ENCODE results near the gene C17orf67. TPM values are rescaled to one million over a fixed set of nuclear protein-coding genes. Genes with fewer than 3 reads are reported as not detected.

Gene C17orf67
- total RNA-seq, 1 donor from 2014 or later = 1.4 TPM

DNA sequence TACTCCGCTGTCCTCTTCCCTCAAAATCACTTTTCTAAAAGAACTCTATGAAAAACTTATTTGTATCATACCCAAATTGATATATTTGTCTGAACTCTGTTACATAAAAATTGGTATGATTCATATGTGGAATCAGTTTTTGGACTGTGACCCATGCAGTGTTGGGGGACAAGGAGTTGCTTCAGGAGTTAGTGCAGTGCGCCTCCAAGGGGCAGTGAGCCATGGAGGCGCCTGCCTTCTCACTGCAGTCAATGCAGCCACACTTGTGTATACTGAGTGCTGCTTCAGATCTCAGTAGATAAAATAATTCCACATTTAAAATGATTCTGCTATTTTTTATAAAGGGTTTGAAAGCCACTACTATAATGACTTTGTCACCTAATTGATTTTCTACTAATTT is 32.8 kb upstream of the C17orf67 start:
- Mint-ChIP-seq H3K36me3 (peaks cover 4% of the 10 kb centered on the region), H3K4me1 (peaks cover 4% of the 10 kb centered on the region)
- H4K20me1 ChIP-seq (ENCODE audit: low read depth) = no peaks in the 10 kb centered on the region

GRCh38 chr17:56866076-56866475 is 32.4 kb upstream of the C17orf67 start:
- Histone ChIP-seq H3F3A (ENCODE audit: low read depth) (no peaks in the 10 kb centered on the region), H3K4me2 (no peak overlapping the region), H3K79me2 (ENCODE audit: low read depth) (no peaks in the 10 kb centered on the region), H2AFZ (replicated peaks) (no peak overlapping the region), H4K20me1 (ENCODE audit: low read depth) (no peaks in the 10 kb centered on the region), H3K9me3 (ENCODE audit: low read depth) (no peaks in the 10 kb centered on the region), H3K4me1 (no peaks in the 10 kb centered on the region), H3K9ac (no peak overlapping the region), H3K36me3 (no peaks in the 10 kb centered on the region), H3K27me3 (no peaks in the 10 kb centered on the region), H3K4me3 (no peak overlapping the region), H3K27ac (no peak overlapping the region)
- Mint-ChIP-seq H3K36me3 (peaks cover 4% of the 10 kb centered on the region), H3K4me3 (no peak overlapping the region), H3K9me3 (no peaks in the 10 kb centered on the region), H3K27ac (no peak overlapping the region), H3K27me3 (ENCODE audit: insufficient read depth, low read depth) (no peaks in the 10 kb centered on the region), H3K4me1 (peaks cover 4% of the 10 kb centered on the region)
- TF ChIP-seq EZH2 (IDR thresholded peaks at IDR 0.05) (no peak), EZH2phosphoT487 (IDR thresholded peaks at IDR 0.05) (no peak)
- TF ChIP-seq, protein P1, sequence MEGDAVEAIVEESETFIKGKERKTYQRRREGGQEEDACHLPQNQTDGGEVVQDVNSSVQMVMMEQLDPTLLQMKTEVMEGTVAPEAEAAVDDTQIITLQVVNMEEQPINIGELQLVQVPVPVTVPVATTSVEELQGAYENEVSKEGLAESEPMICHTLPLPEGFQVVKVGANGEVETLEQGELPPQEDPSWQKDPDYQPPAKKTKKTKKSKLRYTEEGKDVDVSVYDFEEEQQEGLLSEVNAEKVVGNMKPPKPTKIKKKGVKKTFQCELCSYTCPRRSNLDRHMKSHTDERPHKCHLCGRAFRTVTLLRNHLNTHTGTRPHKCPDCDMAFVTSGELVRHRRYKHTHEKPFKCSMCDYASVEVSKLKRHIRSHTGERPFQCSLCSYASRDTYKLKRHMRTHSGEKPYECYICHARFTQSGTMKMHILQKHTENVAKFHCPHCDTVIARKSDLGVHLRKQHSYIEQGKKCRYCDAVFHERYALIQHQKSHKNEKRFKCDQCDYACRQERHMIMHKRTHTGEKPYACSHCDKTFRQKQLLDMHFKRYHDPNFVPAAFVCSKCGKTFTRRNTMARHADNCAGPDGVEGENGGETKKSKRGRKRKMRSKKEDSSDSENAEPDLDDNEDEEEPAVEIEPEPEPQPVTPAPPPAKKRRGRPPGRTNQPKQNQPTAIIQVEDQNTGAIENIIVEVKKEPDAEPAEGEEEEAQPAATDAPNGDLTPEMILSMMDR (IDR thresholded peaks at IDR 0.05) = no peak
- DNase-seq (ENCODE audit: low spot score) = no peak

More for the DNA sequence above, 32.8 kb upstream of the C17orf67 start:
- no peak overlapping the region for H3K4me3 Mint-ChIP-seq
- no peak overlapping the region for H3K4me2 ChIP-seq
- no peaks in the 10 kb centered on the region for H3K9me3 Mint-ChIP-seq
- no peaks in the 10 kb centered on the region for H3K9me3 ChIP-seq (ENCODE audit: low read depth)
- H3K9ac ChIP-seq = no peak overlapping the region
- H3K27ac Mint-ChIP-seq = no peak overlapping the region
- H2AFZ ChIP-seq (replicated peaks) = no peak overlapping the region
- H3K27ac ChIP-seq = no peak overlapping the region
- DNase-seq (ENCODE audit: low spot score) = peak; percentile 28
- H3K79me2 ChIP-seq (ENCODE audit: low read depth) = no peaks in the 10 kb centered on the region
- TF ChIP-seq EZH2 (IDR thresholded peaks at IDR 0.05) = no peak
- TF ChIP-seq, protein P1 (IDR thresholded peaks at IDR 0.05) = peak; percentile 38
- H3K4me3 ChIP-seq = no peak overlapping the region
- H3K36me3 ChIP-seq = no peaks in the 10 kb centered on the region
- H3K4me1 ChIP-seq = no peaks in the 10 kb centered on the region
- no peaks in the 10 kb centered on the region for H3K27me3 Mint-ChIP-seq (ENCODE audit: insufficient read depth, low read depth)
- no peaks in the 10 kb centered on the region for H3F3A ChIP-seq (ENCODE audit: low read depth)
- no peaks in the 10 kb centered on the region for H3K27me3 ChIP-seq

DNA sequence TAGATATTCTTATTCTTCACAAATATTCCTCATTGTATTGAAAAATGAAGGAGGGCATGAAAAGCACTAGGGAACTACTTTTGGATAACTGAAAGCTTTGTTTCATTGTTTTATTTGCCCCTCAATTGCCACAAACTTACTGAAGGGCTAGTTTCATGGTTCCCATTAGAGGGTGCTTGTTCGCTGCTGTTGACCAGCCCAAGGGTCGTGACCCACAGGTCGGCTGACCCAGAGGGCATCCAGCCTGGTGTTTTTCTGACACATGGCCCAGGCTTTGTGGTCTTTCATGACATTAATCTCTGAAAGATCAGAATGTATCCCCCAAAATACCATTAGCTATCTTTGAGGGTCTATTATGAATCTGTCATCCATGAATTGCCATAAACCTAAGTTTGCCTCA is 30.3 kb upstream of the C17orf67 start:
- Histone ChIP-seq H3K27ac (no peak overlapping the region), H3K9ac (no peak overlapping the region), H3K79me2 (ENCODE audit: low read depth) (no peaks in the 10 kb centered on the region), H3K36me3 (no peaks in the 10 kb centered on the region), H3K4me2 (no peak overlapping the region), H3K4me3 (no peak overlapping the region), H3F3A (ENCODE audit: low read depth) (no peaks in the 10 kb centered on the region), H3K9me3 (ENCODE audit: low read depth) (no peaks in the 10 kb centered on the region), H3K27me3 (no peaks in the 10 kb centered on the region), H4K20me1 (ENCODE audit: low read depth) (no peaks in the 10 kb centered on the region), H2AFZ (replicated peaks) (no peak overlapping the region), H3K4me1 (no peaks in the 10 kb centered on the region)
- TF ChIP-seq, protein P1 (IDR thresholded peaks at IDR 0.05) = no peak
- TF ChIP-seq EZH2 (IDR thresholded peaks at IDR 0.05) = no peak
- no peak for TF ChIP-seq EZH2phosphoT487 (IDR thresholded peaks at IDR 0.05)
- Mint-ChIP-seq H3K27me3 (ENCODE audit: insufficient read depth, low read depth) (no peaks in the 10 kb centered on the region), H3K27ac (no peak overlapping the region), H3K4me3 (no peak overlapping the region), H3K4me1 (peaks cover 4% of the 10 kb centered on the region), H3K36me3 (peaks cover 2% of the 10 kb centered on the region), H3K9me3 (no peaks in the 10 kb centered on the region)
- DNase-seq (ENCODE audit: low spot score) = peak; percentile 18

Measured in neural progenitor cell (in vitro differentiated cells).